Measurements from ENCODE around the gene WRNIP1.
A peak's percentile ranks its signal among the peaks of the same experiment; 100 is the strongest.

WRNIP1 gene

DNA sequence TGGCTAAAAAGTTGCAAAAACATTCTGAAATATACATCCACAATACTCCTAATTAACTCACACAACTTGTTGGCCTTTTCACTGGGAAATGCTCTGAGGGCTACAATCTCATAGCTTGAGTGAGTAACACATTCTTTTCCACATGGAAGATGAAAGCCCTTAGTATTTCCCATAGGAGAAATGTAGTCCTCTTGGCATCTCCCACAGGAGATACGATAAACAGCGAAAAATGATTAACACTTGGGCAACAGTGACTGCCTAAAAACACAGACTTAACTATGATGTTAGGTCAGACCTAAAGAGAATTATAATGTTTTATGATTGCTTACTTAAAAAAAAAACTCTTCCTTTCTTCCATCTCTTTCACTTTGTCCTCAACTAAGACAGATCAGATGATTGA, 23.4 kb upstream of the WRNIP1 start:
- no peak for DNase-seq

DNA sequence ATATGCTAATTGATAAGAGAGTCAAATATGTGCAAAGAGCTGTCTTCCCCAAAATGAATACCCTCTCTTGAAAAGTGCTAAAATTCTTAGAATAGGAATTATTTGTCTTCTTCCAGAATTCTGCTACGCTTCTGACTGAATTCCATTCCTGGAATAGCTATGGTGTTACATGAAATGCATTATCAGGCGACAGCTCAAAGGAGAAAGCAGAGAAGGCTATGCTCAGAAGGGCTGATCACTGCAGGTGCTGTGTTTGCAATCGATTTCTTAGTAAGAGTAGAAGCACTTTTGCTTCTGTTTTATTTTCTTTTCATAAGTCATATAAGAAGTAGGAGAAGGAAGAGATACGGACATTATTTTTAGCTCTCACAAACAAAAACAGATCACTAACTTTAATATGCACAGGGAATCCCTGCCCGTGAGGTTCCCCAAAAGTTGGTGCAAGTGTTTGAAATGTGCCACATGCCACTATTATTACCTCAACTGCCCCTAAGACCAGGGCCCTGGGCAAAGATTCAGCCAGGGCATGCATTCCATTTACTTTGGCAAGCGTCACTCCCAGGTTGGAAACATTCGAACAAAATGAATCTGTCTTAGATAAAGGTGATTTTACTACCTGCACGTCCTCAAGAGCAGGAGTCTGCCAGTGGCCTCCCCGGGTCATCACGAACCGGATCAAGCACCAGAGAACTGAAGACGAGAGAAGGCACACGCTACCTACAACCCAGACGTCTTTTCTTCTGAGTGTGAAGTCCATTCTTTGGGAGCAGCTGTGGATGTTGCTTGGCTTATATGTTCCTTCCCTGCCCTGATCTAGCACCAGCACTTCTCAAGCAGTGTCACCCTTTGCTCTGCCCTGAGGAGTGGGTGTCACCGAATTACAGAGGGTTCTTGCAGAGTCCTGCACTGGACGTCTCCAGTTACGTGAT, 21.6 kb upstream of the WRNIP1 start:
- no peak for DNase-seq

DNA sequence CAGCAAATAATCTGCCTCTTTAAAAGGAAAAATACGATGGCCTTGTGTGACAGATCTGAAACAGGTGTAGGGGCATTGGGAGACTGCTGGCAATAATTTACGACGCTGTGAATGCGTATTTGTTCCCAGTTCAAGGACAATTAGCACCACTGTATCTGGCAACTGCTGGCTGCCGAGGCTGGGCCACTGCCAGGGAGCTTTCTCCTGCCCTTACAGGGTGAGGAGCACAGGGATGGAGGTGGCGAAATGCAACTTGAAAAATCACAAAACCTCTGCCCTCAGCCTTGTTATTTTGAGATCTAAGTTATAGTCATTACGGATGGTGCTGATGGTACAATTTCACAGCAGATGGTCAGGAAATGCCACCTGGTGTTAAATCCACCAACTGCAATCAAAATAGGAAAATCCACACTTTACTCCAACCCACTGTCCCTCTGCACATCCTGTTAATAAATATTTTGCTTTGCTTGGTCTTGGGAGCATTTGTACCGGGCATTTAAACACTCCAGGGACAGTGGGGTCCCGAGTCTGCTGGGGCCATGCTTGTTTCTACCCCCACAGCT, 20.9 kb upstream of the WRNIP1 start:
- no peak for DNase-seq

DNA sequence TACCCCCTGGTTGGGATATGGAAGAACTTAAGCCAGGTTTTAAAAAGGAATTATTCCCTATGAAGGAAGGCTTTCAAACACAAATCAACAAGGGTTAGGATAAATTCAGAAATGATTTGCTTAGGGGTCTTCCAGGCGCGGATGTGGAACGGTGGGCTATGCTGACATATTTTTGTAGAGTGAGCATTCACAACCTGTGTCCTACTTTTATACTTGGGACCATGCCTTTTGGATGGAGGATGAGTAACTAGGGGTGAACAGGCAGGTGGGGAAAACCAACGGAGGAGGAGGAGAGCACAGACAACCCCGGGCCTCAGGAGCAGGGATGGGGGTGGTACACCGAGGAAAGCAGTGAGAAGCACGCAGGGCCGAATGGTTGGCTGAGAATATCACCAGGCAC, 20.4 kb upstream of the WRNIP1 start:
- DNase-seq, result no peak

DNA sequence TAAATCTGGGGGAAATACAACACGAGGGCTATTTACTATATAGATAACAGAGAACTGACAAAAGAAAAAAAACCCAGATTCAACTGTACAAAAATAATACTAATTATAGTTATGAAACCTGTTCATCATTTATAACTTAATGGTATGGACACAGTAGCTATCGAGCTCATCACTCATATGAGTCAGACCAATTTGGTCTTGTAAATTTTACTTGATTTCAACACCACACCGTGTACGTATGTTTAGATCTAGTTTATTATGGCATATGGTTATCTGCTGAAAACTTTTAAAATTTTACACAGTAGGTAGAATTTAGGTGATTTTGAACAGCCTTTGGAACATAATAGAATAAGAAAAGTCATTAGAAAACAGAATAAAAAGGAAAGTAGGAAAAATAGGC, 19.9 kb upstream of the WRNIP1 start:
- no peak for DNase-seq

DNA sequence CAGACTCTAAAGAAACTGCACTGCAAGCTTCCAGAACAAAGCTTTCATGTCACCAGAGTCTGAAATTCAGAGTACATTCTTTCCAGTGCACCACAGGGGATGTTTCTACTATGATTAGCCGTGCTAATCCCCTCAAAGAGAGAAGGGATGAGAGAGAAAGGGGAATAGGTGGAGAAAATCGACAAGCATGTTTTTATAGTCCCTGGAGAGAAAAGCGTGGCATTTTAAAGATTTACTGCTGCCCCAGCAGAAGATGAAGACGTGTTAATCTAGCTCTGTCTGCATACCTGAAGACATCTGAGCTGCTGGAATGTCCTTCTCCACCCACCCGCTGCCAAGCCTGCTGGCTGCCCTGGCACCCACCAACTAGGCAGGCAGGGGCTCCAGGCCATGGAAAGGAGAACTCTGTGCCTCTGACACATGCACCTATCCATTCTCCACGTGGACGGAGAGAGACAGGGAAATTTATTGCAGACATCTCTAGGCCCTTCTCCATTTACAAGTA, 18.6 kb upstream of the WRNIP1 start:
- DNase-seq, result no peak

DNA sequence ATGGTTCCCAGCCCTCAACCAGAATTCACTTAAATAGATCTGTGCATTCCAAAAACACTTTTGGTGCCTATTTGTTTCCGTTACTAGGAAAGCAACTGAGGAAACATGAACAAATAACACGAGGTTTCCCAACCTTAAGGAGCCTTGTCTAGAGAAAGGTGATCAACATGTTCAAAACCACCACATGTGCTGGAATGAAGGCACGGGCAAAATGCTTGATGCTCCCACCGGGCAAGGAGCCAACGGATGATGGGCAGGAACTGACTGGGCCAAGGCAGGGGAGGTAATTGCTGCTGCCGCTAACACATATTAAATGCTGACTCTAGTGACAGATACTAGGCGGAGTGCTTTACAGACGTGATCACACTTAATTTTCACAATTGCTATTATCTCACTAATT, 17.0 kb upstream of the WRNIP1 start:
- no peak for DNase-seq

DNA sequence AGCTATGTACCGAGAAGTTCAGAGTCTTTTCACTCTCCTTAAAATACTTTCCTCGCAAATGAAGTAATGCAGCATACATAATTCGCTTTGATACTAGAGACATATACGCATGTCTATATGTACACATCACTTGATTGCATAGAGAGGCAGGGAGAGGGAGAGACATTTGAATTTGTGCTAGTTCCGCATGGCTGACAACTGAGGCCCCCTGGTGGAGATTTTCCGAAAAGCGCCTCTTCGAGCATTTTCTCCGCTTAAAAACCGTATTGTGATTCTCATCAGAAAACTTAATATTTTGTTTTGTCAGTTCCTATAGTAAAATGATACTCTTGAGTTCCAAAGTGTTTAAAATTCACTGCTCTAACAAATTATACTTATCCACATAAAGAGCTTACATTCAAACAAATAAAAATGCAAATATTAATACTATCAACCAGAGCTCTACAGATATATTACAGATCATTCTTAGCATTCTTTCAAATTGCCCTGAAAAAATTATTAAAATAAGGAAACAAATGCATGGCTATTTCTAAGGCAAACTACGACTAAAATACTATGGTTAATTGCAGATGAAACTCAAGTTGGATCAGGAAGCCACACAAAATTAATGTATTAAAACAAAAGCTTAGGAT, 15.1 kb upstream of the WRNIP1 start:
- DNase-seq, result peak; percentile 54

DNA sequence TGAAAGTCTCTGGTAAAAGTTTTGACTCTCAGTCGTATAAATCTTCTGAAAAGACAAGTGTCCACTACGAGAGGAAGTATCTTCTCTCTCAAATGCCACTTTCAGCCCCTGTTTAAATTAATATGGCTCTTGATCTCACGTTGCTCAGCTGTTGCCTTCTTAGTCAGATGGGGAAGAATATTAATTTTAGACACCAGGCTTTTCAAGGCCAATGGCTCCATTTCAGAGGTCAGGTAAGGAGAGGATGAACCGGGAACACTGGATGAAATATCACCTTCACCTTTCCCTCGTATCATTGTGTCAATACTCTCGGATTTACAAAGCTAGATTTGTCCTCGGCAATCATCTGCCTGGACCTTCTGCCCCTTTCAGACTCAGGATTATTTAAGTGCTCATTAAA, 14.4 kb upstream of the WRNIP1 start, which contains the start of gene MYLK4:
Gene MYLK4, minus strand, starts transcription at position 91 of the 400 bp plus-strand sequence. CDS start 1,628 bp downstream, outside the sequence.
- DNase-seq, result no peak

DNA sequence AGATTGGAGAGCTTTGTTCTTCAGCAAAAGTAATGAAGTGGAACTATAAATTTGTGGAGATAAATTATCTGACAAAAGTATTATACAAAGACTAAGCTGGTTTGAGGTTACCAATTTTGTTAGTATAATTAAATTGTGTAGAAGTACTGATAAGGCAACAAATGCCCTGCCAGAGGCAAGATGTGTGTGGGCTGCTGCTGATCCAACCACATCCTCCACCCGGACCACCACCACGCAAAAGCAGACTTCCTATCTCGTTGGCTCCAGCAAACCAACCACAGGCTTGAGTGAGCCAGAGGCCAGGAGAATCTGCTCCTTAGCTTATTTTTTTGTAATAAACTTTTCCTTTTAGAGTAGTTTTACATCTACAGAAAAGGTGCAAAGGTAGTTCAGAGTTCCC, 13.3 kb upstream of the WRNIP1 start:
- DNase-seq, result no peak

DNA sequence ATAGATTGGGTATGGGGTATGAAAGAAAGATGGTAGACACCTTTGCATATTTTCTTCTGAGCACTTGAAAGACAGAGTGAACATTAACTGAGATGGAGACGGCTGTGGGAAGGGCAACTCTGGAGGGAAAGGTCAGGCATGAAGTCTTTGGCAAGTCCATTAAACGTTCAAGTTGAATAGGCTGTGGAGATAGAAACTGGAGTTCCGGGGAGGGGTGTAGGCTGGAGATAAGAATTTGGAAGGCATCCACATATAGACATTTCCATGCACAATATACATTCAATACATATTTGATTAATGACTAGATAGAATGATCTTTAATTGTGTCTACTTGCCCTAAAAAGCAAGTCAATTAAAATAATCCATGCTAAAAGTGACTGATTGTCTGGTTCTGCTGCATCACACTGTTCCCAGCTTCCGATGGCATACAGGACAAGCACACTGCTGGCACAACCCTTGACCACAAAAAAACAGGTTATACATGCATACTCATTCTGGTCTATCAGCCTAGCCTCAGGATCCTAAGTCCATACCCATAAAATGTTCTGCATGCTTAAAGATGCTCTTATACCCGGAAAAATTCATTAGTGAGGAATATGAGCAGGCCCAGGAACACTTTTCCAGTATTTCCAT, 12.6 kb upstream of the WRNIP1 start:
- no peak for DNase-seq

DNA sequence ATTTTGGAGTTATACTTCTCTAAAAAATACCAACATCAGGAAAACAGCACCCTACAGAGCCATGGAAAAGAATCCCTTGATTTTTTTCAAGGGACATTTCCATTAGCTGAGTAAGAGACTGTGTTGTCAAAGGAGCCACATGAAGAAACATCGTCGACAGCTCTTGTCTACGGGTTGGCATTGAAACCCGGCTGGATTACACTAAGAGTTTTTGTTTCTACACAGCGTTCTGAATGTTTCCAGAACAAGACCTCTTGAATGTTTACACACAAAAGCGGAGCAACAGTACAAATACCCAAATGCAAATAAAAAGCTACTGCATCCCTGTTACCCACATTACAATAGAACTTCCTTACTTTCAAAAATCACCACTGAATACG, 12.1 kb upstream of the WRNIP1 start:
- DNase-seq, result no peak

DNA sequence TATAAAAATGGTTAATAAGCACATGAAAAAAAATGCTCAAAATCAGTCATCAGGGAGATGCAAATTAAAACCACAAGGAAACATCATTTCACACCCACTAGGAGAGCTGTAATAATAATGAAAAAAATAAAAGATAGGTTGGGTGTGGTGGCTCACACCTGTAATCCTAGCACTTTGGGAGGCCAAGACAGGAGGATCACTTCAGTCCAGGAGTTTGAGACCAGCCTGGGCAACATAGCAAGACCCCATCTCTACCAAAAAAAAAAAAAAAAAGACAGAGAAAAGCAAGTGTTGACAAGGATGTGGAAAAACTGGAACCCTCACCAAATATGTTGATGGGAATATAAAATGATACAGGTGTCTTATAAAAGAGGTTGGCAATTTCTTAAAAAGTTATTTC, 11.4 kb upstream of the WRNIP1 start:
- DNase-seq, result no peak

DNA sequence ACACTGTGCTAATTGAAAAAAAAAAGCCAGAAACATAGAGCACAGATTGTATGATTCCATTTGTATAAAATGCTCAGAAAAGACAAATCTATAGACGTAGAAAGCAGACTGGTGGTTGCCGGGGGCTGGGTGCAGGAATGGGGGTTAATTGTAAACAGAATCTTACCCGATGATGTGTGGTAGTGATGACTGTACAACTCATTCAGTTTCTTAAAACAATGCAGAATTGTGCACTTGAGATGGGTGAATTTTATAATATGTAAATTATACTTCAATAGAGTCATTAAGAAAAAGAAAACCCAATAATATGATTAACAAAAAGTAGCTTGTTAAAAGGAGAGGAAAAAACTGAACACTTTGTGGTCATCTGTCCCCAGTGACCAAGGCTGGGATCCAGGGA, 10.8 kb upstream of the WRNIP1 start:
- DNase-seq, result no peak

DNA sequence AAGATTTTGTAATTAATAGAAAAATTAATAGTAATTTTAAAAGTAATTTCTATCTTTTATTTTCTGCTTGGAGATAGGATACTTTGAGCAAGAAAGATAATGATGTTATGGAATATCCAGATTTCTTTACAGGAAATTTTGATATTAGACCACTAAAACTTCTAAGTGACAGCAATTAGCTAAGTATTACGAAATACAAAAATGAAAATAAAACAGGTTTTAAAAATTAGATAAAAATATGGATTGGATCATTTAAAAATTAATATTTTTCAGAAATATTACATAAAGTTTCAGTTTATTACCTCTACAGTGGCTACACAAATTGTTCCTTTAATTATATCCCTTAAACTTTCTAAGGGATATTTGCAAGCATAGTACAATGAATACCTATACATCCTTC, 10.3 kb upstream of the WRNIP1 start:
- no peak for DNase-seq

DNA sequence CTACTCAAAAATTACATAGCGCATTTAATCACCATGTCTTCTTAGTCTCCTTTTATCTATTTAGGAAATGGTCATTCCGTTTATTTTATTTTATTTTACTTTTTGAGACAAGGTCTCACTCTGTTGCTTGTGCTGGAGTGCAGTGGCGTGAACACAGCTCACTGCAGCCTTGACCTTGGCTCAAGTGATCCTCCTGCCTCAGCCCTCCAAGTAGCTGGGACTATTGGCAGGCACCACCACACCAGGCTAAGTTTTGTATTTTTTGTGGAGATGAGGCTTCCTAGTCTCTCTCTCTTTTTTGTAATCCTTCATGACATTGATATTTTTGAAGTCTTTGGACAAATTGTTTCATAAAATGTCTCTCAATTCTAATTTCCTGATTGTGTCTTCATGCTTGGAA, 9.7 kb upstream of the WRNIP1 start:
- DNase-seq, result no peak

DNA sequence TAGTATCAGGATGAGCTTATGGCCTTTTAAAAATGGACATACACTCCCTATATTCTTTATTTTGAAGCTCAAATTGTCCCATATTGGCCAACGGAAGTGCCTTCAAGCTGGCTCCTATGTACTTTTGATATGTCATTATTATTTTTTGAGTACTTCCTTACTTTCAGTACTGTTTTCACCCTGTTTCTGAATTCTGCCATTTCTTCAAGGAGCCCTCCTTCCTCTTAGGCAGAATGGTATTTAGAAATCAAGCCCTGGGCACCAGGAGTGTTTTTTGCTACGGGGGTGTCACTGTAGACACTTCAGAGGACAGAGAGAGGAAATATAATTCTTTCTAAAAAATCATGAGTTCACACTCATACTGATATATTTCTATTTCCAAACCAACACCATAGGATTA, 9.0 kb upstream of the WRNIP1 start:
- no peak for DNase-seq

DNA sequence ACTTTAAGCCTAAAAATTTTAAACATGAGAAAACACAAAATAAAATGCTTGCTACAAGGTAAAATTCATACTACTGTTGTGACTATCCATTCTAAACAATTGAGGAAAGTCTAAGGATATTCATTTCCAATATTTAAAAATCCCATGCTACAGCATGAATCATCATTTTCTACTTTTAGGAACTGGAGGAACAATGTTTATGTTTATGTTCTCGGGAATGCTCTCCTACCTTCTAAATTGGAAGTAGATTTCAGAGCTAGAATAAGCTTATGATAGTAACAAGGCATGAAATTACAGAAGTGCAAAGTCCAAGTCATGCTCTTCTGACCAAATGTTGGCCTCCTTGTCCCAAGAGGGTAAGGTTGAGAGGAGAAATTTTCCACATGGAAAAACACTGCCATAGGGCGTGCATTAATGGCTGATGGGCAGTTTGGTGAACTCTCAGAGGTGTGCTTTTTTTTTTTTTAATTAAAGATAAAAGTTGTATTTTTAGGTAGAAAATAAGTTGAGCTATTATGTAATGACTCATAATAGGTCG, 8.4 kb upstream of the WRNIP1 start:
- DNase-seq, result no peak

DNA sequence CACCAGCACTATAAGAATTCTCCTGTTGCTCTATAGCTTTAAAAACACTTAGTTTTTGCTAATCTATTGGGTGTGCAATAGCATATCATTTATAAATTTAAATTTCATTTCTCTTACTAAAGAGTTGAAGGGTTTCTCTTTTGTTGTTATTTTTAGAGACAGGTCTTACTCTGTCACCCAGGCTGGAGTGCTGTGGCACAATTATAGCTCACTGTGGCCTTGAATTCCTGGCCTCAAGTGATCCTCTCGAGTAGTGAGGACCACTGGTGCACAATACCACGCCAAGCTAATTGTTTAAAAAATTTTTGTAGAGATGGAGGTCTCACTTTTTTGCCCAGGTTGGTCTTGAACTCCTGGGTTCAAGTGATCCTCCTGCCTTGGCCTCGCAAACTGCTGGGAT, 6.2 kb upstream of the WRNIP1 start:
- DNase-seq, result no peak

DNA sequence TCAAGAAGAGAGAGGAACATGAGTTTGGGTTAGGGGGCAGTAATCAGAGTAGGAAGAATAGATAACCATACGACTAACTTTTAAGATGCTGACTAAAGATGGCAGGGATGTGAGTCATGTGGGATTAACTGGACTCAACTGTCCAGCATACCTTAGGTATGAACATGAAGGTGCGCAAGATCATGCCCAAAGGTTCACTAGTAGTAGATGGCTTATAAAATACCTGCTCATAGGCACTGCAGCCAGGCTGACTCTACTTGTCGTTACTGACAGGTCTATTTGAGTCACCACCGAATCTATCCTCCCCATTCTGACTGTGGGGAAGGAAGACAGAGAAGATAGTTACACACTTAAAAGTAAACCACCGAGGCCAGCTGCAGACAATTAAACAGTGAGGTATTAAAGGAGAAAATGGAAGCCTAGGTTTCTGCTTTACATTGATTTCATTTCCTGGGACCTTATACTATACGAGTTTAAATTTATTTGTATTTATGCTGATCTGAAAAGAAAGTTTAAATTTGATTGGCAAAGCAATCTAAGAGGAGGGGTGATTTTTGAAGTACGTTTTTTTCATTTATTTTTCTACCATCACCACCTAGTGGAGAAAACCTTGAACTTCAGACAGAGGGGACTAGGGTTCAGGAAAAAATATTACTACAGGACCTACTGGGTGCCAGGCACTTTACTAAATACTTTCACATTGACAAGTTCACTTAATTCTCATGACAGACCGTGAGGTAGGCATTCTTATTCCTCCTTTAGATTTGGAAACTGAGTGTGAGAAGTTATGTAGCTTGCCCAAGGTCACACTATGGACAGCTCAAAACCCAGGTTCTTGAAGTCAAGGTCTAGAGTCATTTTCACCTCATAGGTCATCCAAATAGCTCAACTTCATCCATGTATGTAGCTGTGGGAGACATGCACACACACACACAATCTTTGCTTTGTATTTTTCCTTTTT, 4.0 kb upstream of the WRNIP1 start:
- no peak for DNase-seq

DNA sequence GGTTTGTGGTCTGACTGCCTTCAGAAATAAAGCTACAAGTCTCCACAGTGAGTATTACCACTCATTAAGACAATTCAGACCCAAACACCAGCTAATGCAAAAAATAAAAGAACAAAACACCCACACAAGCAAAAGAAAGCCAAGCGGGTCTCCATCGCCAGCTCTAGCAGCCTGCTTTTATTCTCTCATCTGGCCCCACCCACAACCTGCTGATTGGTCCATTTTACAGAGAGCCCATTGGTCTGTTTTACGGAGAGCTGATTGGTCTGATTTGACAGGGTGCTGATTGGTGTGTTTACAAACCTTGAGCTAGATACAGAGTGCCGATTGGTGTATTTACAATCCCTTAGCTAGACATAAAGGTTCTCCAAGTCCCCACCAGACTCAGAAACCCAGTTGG, 2.3 kb upstream of the WRNIP1 start:
- DNase-seq, result peak; percentile 25

DNA sequence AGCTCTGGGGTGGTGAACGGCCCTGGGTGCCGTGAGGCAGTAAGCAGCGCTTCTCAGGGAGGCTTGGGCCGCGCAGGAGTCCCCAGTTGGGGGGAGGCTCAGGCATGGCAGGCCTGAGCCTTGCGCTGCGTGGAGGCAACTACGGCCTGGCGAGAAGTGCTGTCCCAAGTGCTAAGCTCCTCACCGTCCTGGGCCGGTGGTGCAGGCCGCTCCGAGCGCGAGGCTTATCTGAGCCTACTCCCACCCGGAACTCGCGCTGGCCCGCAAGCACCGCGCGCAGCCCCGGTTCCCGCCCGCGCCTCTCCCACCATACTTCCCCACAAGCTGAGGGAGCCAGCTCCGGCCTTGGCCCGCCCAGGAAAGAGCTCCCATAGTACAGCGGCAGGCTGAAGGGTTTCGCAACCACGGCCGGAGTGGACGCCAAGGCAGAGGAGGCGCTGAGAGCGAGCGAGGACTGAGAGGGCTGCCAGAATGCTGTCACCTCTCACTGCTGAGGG, 1.8 kb upstream of the WRNIP1 start:
- no peak for DNase-seq
